M059J (cell line): ENCODE results near the gene THSD4. TPM values are rescaled to one million over a fixed set of nuclear protein-coding genes. Genes with fewer than 3 reads are reported as not detected.

ENCODE experiments used
- DNase-seq: peaks from one replicate; pipeline ENCODE4 v3.0.0-alpha.2; 2012; ENCODE audit warnings: low read depth
- total RNA-seq: library from RNA; depleted of rRNA; stranded (reverse); fragments of >200 nt; shearing (Covaris generic); gene quantifications from 2 replicates; pipeline ENCODE4 v1.2.3, GENCODE V29; 2014

The THSD4 gene
- total RNA-seq, 1 experiment from 2014 or later = 9.9 TPM

DNA sequence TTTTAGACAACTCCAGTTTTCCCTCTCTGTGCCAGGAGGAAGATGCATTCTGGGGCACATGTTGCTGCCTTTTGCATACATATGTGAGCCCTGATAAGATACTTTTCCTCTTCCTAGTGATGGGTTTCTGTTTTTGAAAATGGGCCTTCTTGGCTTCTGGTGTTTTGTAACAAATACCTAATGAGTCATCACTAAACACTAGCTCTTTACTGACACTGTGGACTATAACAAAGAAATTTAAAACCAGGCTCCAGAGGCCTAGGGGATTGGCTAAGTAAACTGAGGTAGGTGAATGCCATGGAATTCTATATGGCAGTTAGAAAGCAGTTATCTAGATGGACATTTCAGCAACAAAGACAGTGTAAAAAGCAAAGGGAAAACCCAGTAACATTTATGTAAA, 601.7 kb downstream of the THSD4 start:
- DNase-seq = peak; percentile 37

DNA sequence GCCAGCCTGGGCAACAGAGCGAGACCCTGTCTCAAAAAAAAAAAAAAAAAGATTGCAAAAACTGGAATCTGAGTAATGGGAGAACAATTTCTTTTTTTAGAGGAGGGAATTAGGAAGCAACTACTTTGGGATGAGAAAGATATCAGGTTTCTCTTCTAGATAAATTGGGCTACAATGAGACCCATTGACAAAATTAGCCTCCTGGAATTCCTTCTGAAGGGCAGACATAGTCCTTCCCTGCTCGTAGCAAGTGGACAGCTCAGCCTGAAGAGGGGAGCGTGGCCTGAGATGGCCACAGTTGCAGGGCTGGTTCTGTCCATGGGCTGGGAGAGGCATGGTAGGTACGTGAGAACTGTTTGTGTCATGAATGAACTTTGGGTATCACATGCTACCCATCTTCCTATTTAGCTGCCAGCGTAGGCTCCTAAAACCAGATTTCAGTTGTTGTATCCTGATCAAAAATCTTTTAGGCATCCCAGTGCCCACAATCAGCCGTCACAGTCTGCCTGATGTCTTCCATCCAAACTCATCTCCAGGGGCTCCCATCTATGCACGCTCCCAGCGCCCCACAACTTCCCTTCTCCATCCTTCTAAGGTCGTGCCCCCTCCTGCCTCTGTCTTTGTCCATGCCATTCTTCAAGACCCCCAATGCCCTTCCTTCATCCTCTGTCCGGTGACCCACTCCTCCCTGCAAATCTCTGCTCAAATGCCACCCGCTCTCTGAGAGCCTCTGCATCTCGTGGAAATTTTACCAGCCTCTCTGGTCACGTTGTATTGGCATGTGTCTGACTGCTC, 603.0 kb downstream of the THSD4 start:
- DNase-seq = no peak

DNA sequence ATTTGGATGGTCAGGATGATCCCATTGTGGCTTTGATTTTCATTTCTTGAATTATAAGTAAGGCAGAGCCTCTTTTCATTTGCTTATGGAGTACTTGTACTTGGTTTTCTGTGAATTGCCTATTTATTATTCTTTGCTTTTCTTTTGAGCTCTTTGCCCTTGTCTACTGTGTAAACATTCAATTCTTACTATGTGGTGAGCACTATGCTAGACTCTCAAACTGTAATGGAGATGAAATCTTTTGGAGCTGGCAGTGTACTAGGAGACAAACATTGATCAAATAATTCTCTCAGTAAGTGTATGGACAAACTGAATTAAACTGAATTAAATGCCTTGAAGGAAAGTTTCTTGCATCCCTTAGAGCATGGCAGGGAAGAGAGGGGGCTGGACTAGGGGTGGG, 608.1 kb downstream of the THSD4 start:
- DNase-seq = no peak

DNA sequence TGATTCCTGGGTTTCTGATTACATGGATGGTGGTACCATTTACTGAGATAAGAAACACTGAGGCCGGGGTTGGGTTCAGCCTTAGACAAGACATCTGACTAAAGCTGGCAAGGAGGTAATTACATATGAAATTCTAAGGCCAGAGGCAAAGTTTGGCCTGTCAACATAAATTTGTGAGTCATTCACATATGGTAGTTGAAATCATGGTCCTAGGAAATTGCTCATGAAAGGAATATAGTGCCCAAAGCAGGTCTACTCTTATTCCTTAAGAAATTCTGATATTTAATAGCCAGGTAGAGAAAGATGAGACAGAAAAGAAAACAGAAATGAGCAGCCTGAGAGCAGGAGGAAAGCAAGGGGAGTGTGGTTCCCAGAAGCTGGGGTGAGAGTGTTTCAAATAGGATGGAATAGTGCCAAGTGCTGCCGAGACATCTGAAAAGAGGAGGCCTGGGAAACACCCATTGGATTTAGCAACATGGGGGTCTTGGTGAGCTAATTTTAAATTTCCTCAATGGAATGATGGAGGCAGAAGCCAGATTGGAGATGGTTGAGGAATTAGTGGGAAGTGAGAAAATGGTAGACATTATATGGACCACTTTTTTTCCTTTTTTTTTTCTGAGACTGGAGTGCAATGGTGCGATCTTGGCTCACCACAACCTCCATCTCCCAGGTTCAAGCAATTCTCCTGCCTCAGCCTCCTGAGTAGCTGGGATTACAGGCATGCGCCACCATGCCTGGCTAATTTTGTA, 610.1 kb downstream of the THSD4 start:
- DNase-seq = peak; percentile 66

DNA sequence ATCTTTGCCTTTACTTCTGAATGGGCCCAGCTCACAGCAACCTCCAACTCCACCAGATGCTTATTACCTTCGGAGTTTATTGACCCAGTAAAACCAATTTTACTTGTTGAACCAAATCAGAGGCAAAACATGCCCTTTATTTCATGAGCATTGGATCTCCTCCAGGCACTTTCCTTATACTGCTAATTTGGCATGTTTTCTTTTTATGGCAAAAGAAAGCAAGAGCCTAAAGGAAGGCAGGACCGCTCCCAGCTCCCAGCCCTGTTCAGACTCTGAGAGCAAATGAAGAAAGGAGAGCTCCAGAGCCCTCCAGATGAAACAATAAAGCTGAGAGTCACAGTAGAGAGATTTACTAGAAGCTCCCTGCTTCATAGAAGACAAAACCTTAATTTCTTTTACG, 613.6 kb downstream of the THSD4 start:
- no peak for DNase-seq

DNA sequence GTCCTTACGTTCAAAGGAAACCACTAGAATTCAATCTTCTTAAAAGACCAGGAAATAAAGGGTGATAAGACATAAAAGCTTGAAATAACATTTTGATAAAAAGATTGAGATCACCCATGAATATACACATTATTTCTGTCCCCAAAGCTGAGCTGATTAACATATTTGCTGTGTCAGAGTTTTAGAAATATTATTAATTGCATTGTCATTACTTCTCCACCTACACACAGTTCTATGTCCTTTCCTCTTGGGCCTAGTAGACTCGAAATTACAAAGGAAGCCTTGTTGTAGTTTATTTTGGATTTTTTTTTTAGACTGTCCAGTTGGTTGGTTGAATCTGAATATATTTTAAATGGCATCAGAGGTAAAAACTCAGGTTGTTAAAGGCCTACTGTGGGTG, 614.0 kb downstream of the THSD4 start:
- DNase-seq = no peak

DNA sequence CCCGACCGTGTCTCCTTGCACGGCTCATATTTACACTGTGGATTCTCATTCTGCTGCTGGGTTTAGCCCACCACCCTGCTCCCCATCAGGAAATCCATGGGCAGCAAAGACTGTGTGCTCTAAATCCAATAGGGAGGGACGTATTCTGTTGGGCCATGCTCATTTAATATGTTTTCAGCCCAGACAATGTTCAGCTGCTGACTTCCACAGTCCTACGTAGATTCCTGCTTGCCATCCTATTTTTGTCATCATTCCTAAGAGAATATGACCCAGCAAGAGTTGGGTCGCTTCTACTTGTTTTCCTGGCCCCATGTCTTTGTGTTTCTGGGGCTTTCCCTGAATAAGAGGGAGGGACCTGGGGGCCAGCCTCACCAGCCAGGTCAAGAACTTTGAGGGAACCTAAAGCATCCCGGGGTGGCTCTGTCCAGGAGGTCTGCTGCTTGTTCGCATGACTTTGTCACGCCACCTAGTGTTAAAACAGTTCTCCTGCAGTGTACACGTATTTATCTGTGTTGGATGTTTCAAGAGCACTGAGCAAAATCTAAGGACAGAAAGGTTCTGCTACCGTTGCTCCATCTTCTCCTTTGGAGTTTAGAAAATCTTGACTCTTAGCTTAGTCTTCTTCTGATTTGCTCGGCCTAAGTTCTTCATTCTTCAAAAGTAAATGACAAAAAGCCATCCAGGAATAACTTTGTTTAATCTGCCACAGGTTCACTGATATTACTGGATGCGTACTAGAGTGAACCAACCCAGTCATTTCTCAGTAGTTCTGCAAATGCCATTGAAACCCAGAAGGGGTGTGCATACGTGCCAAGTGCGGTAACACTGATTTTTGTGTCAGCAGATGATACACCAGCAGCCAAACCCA, 615.2 kb downstream of the THSD4 start:
- peak; percentile 66 for DNase-seq

DNA sequence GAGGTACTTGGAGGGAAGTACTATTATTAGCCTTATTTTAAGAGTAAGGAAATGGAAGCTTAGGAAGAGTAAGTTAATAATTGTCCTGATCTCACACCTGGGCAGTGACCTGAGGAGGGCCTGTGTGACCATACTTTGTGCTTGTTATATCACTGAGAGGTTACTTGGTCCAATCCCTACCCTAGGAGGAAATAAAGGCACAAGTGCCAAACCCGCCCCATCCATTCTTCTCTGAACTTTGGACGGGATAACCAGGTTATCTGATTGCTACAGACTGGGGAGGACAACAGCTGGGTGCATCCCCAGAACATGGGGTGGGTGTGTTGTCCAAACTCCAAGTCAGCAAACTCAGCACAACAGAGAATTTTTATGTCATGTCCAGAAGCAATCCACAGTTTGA, 617.4 kb downstream of the THSD4 start:
- DNase-seq = no peak

DNA sequence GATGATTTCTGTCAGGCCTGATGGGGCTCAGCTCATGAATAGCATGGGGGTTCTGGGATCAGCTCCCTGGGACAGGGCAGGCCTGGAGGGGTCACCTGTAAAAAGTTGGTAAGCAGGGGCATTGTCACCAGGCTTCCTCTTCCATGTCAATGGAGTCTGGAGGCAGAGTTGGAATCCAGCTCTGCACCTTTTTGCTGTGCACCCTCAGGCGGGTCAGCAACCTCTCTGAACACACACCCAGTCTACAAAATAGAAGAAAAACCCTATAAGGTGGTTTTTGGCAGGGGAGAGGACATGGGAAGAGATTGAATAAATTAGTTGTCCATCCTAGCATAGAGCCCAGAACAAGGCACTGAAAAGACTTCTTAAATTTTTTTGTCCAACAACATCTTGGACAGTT, 617.9 kb downstream of the THSD4 start:
- no peak for DNase-seq

DNA sequence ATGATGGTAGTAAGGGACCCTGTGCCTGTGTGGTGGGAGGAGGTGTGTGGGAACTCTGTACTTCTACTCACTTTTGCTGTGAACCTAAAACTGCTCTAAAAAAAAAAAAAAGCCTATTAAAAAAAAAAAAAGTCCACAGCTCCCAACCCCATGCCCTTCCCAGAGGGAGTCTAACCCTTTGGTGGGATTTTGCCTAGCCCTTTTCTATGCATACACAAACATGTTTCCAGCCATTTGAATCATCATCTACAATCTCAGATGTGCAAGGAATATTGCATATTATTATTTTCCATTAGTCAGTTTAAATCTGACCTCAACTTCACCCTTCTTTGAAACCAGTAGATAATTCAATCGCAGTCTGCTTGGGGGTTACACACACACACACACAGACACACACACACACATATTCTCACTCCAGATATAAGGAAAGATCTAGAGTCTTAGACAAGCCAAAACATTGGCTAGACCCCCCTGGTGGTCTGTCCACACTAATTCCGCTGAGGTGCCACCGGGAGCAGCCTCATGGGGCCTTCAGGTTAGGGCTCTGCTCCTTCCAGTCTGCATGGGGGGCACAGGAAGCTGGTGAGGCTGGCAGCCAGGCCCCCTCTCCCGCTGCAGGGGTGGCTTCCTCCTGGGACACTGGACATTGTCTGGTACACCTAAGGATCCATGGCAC, 619.6 kb downstream of the THSD4 start:
- DNase-seq = no peak

DNA sequence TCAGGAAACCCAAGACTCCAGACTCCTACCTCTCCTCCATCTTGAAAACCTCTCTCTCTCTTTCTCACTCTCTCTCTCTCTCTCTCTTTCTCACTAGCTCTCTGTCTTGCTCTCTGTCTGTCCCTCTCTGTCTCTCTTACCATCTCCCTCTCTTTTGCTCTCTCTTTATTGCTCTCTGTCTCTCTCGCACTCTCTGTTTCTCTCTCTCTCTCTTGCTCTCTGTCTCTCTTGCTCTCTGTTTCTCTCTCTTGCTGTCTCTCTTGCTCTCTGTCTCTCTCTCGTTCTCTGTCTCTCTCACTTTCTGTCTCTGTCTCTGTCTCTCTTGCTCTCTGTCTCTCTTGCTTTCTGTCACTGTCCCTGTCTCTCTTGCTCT, 620.1 kb downstream of the THSD4 start:
- DNase-seq = no peak

DNA sequence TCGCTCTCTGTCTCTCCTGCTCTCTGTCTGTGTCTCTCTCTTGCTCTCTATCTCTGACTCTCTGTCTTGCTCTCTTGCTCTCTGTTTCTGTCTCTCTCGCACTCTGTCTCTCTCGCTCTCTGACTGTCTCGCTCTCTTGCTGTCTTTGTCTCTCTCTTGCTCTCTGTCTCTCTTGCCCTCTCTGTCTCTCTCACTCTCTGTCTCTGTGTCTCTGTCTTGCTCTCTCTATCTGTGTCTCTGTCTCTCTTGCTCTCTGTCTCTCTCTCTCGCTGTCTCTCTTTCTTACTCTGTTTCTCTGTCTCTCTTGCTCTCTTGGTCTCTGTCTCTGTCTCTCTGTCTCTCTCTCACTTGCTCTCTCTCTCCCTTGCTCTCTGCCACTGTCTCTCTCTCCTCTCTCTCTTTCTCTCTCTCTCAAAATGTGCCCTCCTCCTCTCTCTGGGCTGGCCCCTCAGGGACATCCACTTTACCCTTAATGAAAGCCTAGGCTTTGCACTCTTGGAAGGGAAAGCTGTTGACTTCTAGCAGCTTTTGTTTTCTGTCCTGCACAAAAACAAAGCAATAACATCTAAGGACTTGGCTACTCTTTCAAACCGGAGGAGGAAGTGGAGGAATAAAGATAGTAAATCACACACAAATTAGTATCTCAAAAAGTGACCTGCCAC, 621.1 kb downstream of the THSD4 start:
- DNase-seq = no peak

DNA sequence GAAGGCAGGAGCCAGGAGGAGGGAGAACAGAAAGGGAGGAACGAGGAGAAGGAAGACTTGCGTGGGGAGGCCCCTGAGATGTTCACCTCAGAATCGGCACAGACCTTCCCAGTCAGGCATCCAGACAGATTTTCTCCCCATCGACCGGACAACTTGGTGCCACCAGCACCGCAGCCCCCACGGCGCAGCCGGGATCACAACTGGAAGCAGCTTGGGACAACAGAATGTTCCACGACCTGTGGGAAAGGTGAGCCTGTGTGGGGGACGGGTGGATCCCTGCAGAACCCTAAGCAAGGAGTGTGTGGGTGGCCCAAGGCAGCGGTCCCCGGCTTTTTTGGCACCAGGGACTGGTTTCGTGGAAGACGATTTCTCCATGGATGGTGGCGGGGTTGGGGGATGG, 622.5 kb downstream of the THSD4 start:
- DNase-seq = no peak

DNA sequence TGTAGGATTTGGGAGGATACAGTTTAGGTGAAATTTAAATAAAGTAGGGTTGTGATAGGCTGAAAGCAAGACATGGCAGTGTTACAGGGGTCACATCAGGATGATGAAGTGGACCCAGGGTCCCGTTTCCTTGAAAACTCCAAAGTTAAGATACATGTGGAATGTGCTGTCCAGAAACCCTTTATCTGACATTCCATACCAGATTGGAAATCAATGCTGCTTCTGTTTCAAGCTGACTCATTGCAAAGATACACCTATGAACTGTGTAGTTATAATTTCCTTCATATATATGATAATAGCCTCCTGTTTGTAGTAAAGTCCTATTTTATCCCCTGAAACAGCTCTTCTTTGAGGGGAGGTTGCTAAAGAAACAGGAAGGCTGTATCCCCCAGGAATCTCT, 624.1 kb downstream of the THSD4 start:
- no peak for DNase-seq

DNA sequence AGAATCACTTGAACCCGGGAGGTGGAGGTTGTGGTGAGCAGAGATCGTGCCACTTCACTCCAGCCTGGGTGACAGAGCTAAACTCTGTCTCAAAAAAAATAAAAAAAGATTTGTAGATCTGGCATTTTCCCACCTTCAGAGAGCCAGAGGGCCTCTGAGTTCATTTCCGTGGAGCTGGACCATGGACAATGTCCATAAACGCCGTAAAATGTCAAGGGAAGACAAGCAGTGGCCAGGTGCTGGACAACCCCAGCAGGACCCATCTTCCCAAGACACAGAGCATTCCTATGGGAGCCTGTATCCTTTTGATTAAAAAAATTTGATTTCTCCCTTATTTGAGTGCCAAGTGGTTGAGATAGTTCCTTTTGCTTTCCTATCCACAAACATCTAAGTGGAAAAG, 627.7 kb downstream of the THSD4 start:
- DNase-seq = no peak

DNA sequence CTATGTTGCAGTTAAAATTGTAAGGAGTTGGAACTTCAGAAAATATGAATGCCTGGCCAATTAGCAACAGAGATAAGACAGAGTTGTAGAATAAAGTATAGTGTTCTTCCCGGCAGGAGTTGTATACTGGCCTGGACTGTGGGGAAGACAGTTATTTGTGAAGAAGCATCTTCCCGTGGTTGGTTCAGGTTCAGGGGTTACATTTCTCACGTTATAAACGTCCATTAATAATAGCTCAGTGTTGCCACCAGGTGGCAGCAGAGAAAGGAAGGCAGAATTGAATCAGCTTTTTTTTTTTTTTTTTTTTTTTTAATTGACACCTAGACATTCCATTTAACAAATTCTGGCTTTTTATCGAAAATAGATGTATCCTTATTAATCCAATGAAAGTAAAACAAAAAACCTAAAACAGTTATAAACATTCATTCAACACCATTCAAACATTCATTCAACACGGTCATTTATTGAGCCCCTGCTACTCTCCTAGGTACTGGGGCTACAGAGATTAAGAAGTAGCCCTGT, 628.7 kb downstream of the THSD4 start:
- peak; percentile 61 for DNase-seq

DNA sequence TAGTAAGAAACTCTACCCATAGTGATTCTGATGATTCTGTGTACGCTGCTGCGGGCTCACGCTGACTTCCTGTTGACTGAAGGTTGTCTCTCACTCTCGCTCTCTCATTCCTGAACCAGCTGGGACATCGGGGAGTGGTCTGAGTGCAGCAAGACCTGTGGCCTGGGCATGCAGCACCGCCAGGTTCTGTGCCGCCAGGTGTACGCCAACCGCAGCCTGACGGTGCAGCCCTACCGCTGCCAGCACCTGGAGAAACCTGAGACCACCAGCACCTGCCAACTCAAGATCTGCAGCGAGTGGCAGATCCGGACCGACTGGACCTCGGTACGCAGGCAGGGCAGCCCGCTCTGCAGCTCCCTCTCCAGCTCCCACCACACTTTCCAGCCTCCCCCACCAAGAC, 631.4 kb downstream of the THSD4 start:
- DNase-seq = no peak

DNA sequence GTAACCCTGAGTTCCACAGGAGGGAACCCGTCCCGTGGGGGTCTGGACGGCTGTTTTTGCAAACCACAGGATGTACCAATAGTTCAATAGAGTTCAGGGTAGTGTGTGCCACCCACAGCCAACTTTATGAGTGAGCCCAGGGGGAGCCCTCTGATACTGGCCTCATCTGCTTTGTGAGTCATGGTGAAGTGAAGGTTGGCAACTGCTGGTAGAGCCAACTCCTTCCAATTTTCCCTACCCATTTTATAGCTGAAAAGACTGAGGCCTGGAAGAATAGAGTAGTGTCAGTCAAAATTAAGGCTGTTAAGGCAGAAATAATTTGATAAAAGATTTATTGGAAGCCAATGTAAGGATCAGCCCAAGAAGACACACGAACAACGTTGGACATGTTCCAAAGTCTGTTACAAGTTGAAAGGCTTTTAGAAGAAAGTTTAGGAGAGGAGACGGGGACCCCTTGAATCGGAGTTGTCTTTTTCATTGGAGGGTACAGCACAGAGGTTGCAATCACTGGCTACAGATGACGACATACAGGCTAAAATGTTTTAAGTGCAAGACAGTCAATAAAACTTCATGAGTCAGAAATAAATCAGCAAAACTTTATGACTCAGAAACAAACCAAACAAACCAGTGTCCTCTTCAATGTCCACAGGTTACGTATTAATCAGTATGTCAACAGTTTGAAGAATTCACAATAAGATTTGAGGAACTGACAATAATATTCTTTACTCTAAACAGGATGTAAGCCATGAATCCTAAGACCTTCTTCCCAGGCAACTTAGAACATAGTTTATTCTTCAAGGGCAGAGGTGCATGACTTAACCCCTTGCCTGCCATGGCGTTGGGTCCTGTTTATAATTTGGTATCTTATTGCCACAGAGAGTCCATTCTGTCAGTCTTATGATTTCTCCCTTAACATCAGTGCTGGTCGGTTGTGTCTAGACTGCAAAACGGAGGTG, 632.1 kb downstream of the THSD4 start:
- DNase-seq = peak; percentile 94

DNA sequence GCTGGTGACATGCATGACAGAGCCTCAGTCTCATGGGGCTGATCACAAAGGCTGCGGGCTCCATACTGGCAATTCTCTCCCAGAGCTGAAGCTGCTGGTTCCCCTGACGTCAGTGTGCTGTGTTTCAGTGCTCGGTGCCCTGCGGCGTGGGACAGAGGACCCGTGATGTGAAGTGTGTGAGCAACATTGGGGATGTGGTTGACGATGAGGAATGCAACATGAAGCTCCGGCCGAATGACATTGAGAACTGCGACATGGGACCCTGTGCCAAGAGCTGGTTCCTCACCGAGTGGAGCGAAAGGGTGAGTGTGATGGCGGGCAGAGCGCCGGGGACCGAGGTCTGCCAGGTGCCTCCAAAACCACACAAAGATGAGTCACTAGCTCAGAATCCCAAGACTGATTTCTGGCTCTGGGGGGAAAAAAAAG, 633.0 kb downstream of the THSD4 start:
- peak; percentile 96 for DNase-seq

DNA sequence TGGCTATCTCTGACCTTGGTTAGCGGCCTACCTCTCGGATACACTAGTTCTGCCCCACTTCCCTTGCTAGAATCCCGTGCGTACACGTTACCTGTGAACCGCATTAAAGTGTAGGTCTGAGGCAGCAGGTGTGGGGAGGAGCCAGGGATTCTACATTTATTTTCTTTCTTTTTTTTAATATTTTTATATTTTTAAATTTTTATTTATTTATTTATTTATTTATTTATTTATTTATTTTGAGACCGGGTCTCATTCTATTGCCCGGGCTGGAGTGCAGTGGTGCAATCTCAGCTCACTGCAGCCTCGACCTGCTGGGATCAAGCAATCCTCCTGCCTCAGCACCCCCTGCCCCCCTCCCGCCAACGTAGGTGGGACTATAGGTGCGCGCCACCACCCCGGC, 634.2 kb downstream of the THSD4 start:
- no peak for DNase-seq
